Measurements from ENCODE around the gene TAF1. TPM values are rescaled to one million over a fixed set of nuclear protein-coding genes. Genes with fewer than 3 reads are reported as not detected.
"Not testable (repeated sequence)": the region's sequence is repeated elsewhere in the genome, so short reads cannot be mapped to it uniquely, and the experiment has no call there.

TAF1 gene
- total RNA-seq, 6 donors from 2014 or later: 29.3 to 307 (median 55.3) TPM

DNA sequence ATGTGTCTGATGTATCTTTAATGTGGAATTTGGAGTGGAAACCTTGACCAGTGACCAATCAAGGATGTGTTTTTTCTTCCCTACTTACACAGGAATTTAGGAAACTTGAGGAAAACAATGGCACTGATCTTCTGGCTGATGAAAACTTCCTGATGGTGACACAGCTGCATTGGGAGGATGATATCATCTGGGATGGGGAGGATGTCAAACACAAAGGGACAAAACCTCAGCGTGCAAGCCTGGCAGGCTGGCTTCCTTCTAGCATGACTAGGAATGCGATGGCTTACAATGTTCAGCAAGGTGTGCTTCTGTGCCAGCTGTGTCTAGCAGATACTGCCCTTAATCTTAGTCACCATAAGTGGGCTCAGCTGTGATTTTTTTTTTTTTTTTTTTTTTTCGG lies 12.6 kb downstream of the TAF1 start:
- Histone ChIP-seq H3K27ac (no peak overlapping the region), H3K4me3 (no peak overlapping the region), H3K9me3 (no peaks in the 10 kb centered on the region), H3K4me1 (no peaks in the 10 kb centered on the region), H3K36me3 (peaks cover 0 to 89% (median 42%) of the 10 kb centered on the region in 4 donors), H3K27me3 (no peaks in the 10 kb centered on the region)
- WGBS, 2 donors: 77 to 80% methylated on average over 3 of the region's 3 CpGs
- TF ChIP-seq, protein P1, sequence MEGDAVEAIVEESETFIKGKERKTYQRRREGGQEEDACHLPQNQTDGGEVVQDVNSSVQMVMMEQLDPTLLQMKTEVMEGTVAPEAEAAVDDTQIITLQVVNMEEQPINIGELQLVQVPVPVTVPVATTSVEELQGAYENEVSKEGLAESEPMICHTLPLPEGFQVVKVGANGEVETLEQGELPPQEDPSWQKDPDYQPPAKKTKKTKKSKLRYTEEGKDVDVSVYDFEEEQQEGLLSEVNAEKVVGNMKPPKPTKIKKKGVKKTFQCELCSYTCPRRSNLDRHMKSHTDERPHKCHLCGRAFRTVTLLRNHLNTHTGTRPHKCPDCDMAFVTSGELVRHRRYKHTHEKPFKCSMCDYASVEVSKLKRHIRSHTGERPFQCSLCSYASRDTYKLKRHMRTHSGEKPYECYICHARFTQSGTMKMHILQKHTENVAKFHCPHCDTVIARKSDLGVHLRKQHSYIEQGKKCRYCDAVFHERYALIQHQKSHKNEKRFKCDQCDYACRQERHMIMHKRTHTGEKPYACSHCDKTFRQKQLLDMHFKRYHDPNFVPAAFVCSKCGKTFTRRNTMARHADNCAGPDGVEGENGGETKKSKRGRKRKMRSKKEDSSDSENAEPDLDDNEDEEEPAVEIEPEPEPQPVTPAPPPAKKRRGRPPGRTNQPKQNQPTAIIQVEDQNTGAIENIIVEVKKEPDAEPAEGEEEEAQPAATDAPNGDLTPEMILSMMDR (IDR thresholded peaks at IDR 0.05): no peak
- peak in 1 of 4 donors; percentile 6 for TF ChIP-seq EP300 (IDR thresholded peaks at IDR 0.05)
- ATAC-seq (ENCODE audit: low FRiP score in 2 of 2): no peak
- DNase-seq: no peak

DNA sequence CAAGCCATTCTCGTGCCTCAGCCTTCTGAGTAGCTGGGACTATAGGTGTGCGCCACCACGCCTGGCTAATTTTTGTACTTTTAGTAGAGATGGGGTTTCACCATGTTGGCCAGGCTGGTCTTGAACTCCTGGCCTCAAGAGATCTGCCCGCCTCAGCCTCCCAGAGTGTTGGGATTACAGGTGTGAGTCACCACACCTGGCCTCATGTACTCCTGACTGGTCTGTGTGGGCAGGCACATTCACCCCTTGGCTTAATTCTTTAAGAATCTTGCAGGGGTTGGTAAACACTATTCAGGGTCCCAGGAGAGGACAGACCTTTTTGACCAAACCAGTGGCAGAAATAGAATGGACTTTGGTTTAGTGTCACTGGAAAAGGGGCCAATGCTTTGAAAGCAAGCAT lies 25.6 kb downstream of the TAF1 start:
- H3K4me1 ChIP-seq; H3K27ac ChIP-seq; DNase-seq; H3K27me3 ChIP-seq; ATAC-seq (ENCODE audit: low FRiP score in 2 of 2); H3K9me3 ChIP-seq; H3K4me3 ChIP-seq: not testable (repeated sequence)
- WGBS, 2 donors: 94 to 100% methylated on average over 3 to 4 of the region's 4 CpGs
- H3K36me3 ChIP-seq: peaks cover 0 to 93% (median 44%) of the 10 kb centered on the region in 4 donors

DNA sequence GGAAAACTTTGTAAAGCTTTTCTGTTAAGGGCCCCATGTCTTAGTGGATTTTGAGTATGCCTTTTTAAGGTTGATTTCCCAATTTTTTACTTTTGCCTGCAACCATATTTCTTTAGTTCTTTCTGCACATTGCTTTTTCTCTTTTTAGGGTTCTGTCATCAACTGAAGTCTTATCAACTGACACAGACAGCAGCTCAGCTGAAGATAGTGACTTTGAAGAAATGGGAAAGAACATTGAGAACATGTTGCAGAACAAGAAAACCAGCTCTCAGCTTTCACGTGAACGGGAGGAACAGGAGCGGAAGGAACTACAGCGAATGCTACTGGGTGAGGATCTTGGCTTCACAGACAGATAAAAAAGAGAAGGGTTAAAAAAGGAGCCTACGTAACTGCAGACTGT lies 27.8 kb downstream of the TAF1 start:
- WGBS, 2 donors: 86 to 93% methylated on average over 5 of the region's 5 CpGs
- DNase-seq (no peak), ATAC-seq (ENCODE audit: low FRiP score in 2 of 2) (no peak)
- no peak overlapping the region for H3K27ac ChIP-seq
- TF ChIP-seq, protein P1 (IDR thresholded peaks at IDR 0.05): no peak
- TF ChIP-seq POLR2A (IDR thresholded peaks at IDR 0.05) (no peak), POLR2AphosphoS5 (IDR thresholded peaks at IDR 0.05) (no peak), EP300 (IDR thresholded peaks at IDR 0.05) (no peak)
- H3K9me3 ChIP-seq: no peaks in the 10 kb centered on the region
- H3K27me3 ChIP-seq: no peaks in the 10 kb centered on the region
- no peaks in the 10 kb centered on the region for H3K4me1 ChIP-seq
- H3K36me3 ChIP-seq: peaks cover 0 to 96% (median 43%) of the 10 kb centered on the region in 4 donors
- no peak overlapping the region for H3K4me3 ChIP-seq

DNA sequence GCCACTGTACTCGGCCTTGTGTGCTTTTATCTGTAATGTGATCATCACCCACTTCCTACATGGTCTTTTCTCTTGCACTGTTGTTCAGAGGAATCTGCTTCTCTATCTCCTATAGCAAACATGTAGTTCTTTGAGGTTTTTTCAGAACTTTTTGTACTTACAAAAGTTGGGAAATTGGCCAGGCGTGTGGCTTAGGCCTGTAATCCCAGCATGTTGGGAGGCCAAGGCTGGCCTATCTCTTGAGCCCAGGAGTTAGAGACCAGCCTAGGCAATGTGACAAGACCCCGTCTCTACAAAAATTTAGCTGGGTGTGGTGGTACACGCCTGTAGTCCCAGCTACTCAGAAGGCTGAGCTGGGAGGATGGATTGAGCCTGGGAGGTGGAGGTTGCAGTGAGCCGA lies 30.4 kb downstream of the TAF1 start:
- no peak for ATAC-seq (ENCODE audit: low FRiP score in 2 of 2)
- Histone ChIP-seq H3K4me3 (no peak overlapping the region), H3K9me3 (no peaks in the 10 kb centered on the region), H3K27me3 (no peaks in the 10 kb centered on the region), H3K4me1 (no peaks in the 10 kb centered on the region), H3K36me3 (peaks cover 0 to 96% (median 38%) of the 10 kb centered on the region in 4 donors), H3K27ac (no peak overlapping the region)
- TF ChIP-seq POLR2AphosphoS5 (IDR thresholded peaks at IDR 0.05): no peak
- TF ChIP-seq POLR2A (IDR thresholded peaks at IDR 0.05): no peak
- TF ChIP-seq, protein P1 (IDR thresholded peaks at IDR 0.05): no peak
- no peak for TF ChIP-seq EP300 (IDR thresholded peaks at IDR 0.05)
- WGBS, 2 donors: 85 to 89% methylated on average over 3 to 5 of the region's 5 CpGs
- DNase-seq: no peak

DNA sequence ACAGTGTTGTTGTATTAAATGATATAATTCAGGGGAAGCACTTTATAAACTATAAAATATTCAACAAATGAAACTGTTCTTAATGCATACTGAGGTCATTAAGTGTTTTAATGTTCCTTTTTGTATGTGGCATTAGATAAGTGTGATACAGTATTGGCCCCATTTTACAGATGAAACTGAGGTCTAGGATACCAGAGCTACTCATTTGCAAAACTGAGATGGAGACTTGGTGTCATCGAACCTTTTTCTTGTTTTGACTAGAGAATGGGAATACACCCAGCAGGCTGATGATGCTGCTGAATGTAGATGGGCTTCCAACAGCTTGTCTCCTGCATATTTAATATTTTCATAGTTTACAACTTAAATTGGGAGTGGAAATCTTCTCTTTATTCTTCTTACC lies 34.6 kb downstream of the TAF1 start:
- Histone ChIP-seq H3K27ac (no peak overlapping the region), H3K4me3 (no peak overlapping the region), H3K36me3 (peaks cover 0 to 83% (median 23%) of the 10 kb centered on the region in 4 donors), H3K27me3 (no peaks in the 10 kb centered on the region), H3K4me1 (no peaks in the 10 kb centered on the region), H3K9me3 (no peaks in the 10 kb centered on the region)
- ATAC-seq (ENCODE audit: low FRiP score in 2 of 2) (no peak), DNase-seq (no peak)
- TF ChIP-seq POLR2AphosphoS5 (IDR thresholded peaks at IDR 0.05) (no peak), POLR2A (IDR thresholded peaks at IDR 0.05) (no peak), EP300 (IDR thresholded peaks at IDR 0.05) (no peak)
- TF ChIP-seq, protein P1 (IDR thresholded peaks at IDR 0.05): no peak
- 97 to 100% methylated on average over 1 of the region's 1 CpG for WGBS, 2 donors

DNA sequence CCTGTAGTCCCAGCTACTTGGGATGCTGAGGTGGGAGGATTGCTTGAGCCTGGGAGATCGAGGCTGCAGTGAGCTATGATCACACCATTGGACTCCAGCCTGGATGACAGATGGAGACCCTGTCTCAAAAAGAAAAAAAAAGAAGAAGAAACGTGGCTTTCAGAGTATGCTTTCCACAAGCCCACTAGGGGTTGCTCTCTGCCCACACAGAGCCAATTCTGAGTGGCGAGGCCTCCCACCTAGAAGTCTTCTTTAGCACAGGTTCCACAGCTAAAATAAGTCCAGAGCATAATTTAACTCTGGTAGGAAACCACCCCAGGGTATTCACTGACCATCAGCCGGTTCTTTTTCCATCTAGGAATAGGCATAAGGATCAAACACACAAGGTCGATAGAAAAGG lies 50.1 kb downstream of the TAF1 start:
- peaks cover 0 to 47% (median 8%) of the 10 kb centered on the region in 4 donors for H3K36me3 ChIP-seq
- not testable (repeated sequence) for H3K4me1 ChIP-seq; DNase-seq; ATAC-seq (ENCODE audit: low FRiP score in 2 of 2); H3K27me3 ChIP-seq; H3K27ac ChIP-seq; H3K4me3 ChIP-seq; H3K9me3 ChIP-seq
- WGBS, 2 donors: 41% methylated on average over 3 of the region's 5 CpGs; no CpG with 5 or more reads in 1 of the 2 donors
